Frontal cortex (tissue), 1 donor: ENCODE data around the gene MSL1. TPM values are rescaled to one million over a fixed set of nuclear protein-coding genes. Genes with fewer than 3 reads are reported as not detected.

Experiments used
- total RNA-seq: library from RNA; depleted of rRNA; stranded (reverse); fragments of >200 nt; gene quantifications from one replicate; pipeline ENCODE4 v1.2.3, GENCODE V29; 2014

Gene MSL1
- total RNA-seq, 1 donor from 2014 or later = 81.5 TPM

Other genes with a start within 250 kb of the MSL1 start
- 6.5 TPM for gene GSDMB, start 203.3 kb upstream of the MSL1 start, total RNA-seq
- 38.3 TPM for gene ORMDL3, start 194.4 kb upstream of the MSL1 start, total RNA-seq
- not detected for gene LRRC3C, start 194.2 kb upstream of the MSL1 start, total RNA-seq
- under 0.01 TPM for gene GSDMA, start 159.0 kb upstream of the MSL1 start, total RNA-seq
- gene PSMD3, start 141.2 kb upstream of the MSL1 start, total RNA-seq = 77.0 TPM
- gene CSF3, start 106.5 kb upstream of the MSL1 start, total RNA-seq = not detected
- gene MED24, start 67.6 kb upstream of the MSL1 start, total RNA-seq = 42.8 TPM
- 90.5 TPM for gene THRA, start 59.0 kb upstream of the MSL1 start, total RNA-seq
- under 0.01 TPM for gene NR1D1, start 21.4 kb upstream of the MSL1 start, total RNA-seq
- 38.3 TPM for gene CASC3, start 18.6 kb downstream of the MSL1 start, total RNA-seq
- gene RAPGEFL1, start 55.5 kb downstream of the MSL1 start, total RNA-seq = 12.6 TPM
- gene WIPF2, start 97.3 kb downstream of the MSL1 start, total RNA-seq = 5.3 TPM
- gene CDC6, start 165.9 kb downstream of the MSL1 start, total RNA-seq = 2.4 TPM
- 4.9 TPM for gene RARA, start 187.2 kb downstream of the MSL1 start, total RNA-seq
- not detected for gene GJD3, start 242.8 kb downstream of the MSL1 start, total RNA-seq